GM12878 (cell line): ENCODE measurements around the gene FREY1. TPM values are rescaled to one million over a fixed set of nuclear protein-coding genes. Genes with fewer than 3 reads are reported as not detected.

Source experiments
- ATAC-seq: fragments of 200-7000 bp; cut with Tn5 transposase; 3 replicates; pipeline ENCODE4 v1.9.1; 2020; ENCODE audit warnings: mild to moderate bottlenecking, moderate library complexity
- BruUV-seq: library from RNA; stranded (reverse); fragments of 400-500 nt; replicated peaks from 2 replicates; lab custom pipeline; 2021; lab: Mats Ljungman, UMichigan
- CTCF ChIA-PET: fragments of 300-600 bp; sonication (Branson Sonifier 250); formaldehyde crosslinking; extraction: SDS; loops from one replicate; lab custom pipeline; 2021; ENCODE audit warnings: inconsistent platforms; lab: Yijun Ruan, JAX
- POLR2A ChIA-PET: fragments of 350-600 bp; formaldehyde crosslinking; extraction: SDS; loops from one replicate; lab custom pipeline; 2021; ENCODE audit warnings: inconsistent platforms; lab: Charles Lee
- RAD21 ChIA-PET: fragments of 300-600 bp; sonication (Branson Sonifier 250); formaldehyde crosslinking; loops from one replicate; lab custom pipeline; 2023; ENCODE audit warnings: antibody characterized with exemption; ENCODE audit not compliant: unreplicated experiment; lab: Charles Lee
- SMC1A ChIA-PET: fragments of 300-600 bp; sonication (Branson Sonifier 250); formaldehyde crosslinking; loops from one replicate; lab custom pipeline; 2023; ENCODE audit not compliant: unreplicated experiment, uncharacterized antibody; lab: Charles Lee
- DNase-seq: peaks from one replicate; pipeline ENCODE4 v3.0.0-alpha.2; 2011; ENCODE audit warnings: low read depth, low spot score
- FAIRE-seq: peaks from 3 replicates; lab custom pipeline; 2011; peaks lifted over from hg19 to GRCh38; lab: Jason Lieb, UNC
- H2AFZ ChIP-seq: 2 replicates; pipeline ENCODE4 v1.6.0; 2011; ENCODE audit warnings: low read depth, low read length, control low read depth; ENCODE audit not compliant: control insufficient read depth
- H3K27ac ChIP-seq: 2 replicates; pipeline ENCODE4 v1.5.1; 2011; ENCODE audit warnings: control low read depth; ENCODE audit not compliant: control insufficient read depth, insufficient read depth
- H3K27me3 ChIP-seq, 2 experiments: replicated peaks in 1 of 2; 2 replicates each; pipeline versions ENCODE4 v1.6.0 to v1.6.1; 2011; ENCODE audit warnings: low read length in 1 of 2; ENCODE audit not compliant: control insufficient read depth in 2 of 2, insufficient read depth in 2 of 2
- H3K36me3 ChIP-seq, 2 experiments: 2 replicates each; pipeline ENCODE4 v1.5.1; 2011; ENCODE audit warnings: low read length in 1 of 2; ENCODE audit not compliant: control insufficient read depth in 2 of 2, insufficient read depth in 2 of 2
- H3K4me1 ChIP-seq: 2 replicates; pipeline ENCODE4 v1.6.1; 2011; ENCODE audit warnings: mild to moderate bottlenecking, low read length, moderate library complexity, mixed read lengths; ENCODE audit not compliant: control insufficient read depth, insufficient read depth
- H3K4me2 ChIP-seq: 2 replicates; pipeline ENCODE4 v1.6.0; 2011; ENCODE audit warnings: control low read depth; ENCODE audit not compliant: control insufficient read depth, insufficient read depth
- H3K4me3 ChIP-seq: fragments of 200-600 bp; sonication (generic); 2 replicates; pipeline ENCODE4 v1.5.1; 2016
- H3K79me2 ChIP-seq: 2 replicates; pipeline ENCODE4 v1.6.0; 2011; ENCODE audit warnings: low read length; ENCODE audit not compliant: control insufficient read depth, insufficient read depth
- H3K9ac ChIP-seq: 2 replicates; pipeline ENCODE4 v1.8.0; 2011; ENCODE audit warnings: low read length, control low read depth, mixed read lengths; ENCODE audit not compliant: control insufficient read depth, insufficient read depth
- H3K9me3 ChIP-seq: replicated peaks from 3 replicates; pipeline ENCODE4 v1.5.1; 2011; ENCODE audit warnings: mild to moderate bottlenecking, low read length; ENCODE audit not compliant: control insufficient read depth, insufficient read depth
- H4K20me1 ChIP-seq: 2 replicates; pipeline ENCODE4 v1.6.0; 2011; ENCODE audit not compliant: control insufficient read depth, insufficient read depth
- BHLHE40 ChIP-seq, 2 experiments: fragments of 450-650 bp in 1 of 2; IDR thresholded peaks; 2 replicates each; pipeline ENCODE4 v1.6.1; 2011 to 2017; ENCODE audit warnings: low read depth in 2 of 2, borderline replicate concordance in 1 of 2, improper control_type of control experiment in 1 of 2, low read length in 1 of 2, mild to moderate bottlenecking in 1 of 2
- CHD4 ChIP-seq: fragments of 200-600 bp; sonication (generic); IDR thresholded peaks from 2 replicates; pipeline ENCODE4 v1.6.1; 2016; ENCODE audit warnings: mild to moderate bottlenecking
- FOS ChIP-seq: IDR thresholded peaks from 3 replicates; pipeline ENCODE4 v1.6.1; 2011; ENCODE audit warnings: borderline replicate concordance; ENCODE audit not compliant: insufficient read length; ENCODE audit errors: extremely low read depth
- MXI1 ChIP-seq: fragments of 150-350 bp; IDR thresholded peaks from 2 replicates; pipeline ENCODE4 v1.6.1; 2011; ENCODE audit warnings: low read depth, mild to moderate bottlenecking, inconsistent platforms, low read length, improper control_type of control experiment
- NBN ChIP-seq: fragments of 450-650 bp; IDR thresholded peaks from 2 replicates; pipeline ENCODE4 v1.6.1; 2016
- SPI1 ChIP-seq: IDR thresholded peaks from 2 replicates; pipeline ENCODE4 v1.6.1; 2011; ENCODE audit warnings: low read depth, mild to moderate bottlenecking, low read length, moderate library complexity, borderline replicate concordance; ENCODE audit not compliant: insufficient read depth
- SRF ChIP-seq, 2 experiments: IDR thresholded peaks; 2 replicates each; pipeline ENCODE4 v1.6.1; 2011; ENCODE audit warnings: low read depth in 2 of 2, low read length in 2 of 2, mild to moderate bottlenecking in 1 of 2, moderate library complexity in 1 of 2
- ZBED1 ChIP-seq: IDR thresholded peaks from 2 replicates; pipeline ENCODE4 v1.6.1; 2016; ENCODE audit warnings: borderline replicate concordance
- whole genome bisulfite sequencing: methylation state at CpG from one replicate; pipeline ENCODE4 v1.1.6; 2016; ENCODE audit warnings: low lambda C conversion rate; ENCODE audit not compliant: insufficient replicate concordance, insufficient coverage; ENCODE audit errors: missing lambda C conversion rate; 5-methylcytosine and 5-hydroxymethylcytosine counted together
- in situ Hi-C: fragments of 300-500 bp; cut with MboI; formaldehyde crosslinking; loops from 9 replicates; pipeline ENCODE4 v1.14.3; 2018; ENCODE audit warnings: mixed read lengths
- intact Hi-C: fragments of 100-400 bp; cut with micrococcal nuclease; formaldehyde crosslinking; loops from one replicate; pipeline ENCODE4 v1.14.2; 2022; ENCODE audit not compliant: unreplicated experiment
- polyA plus RNA-seq, 11 experiments: library from polyadenylated mRNA; depleted of rRNA in 4 of 11; unstranded in 6 of 11; stranded (reverse) in 5 of 11; fragments of >200 nt; fragmentation: Nextera tagmentation in 4 of 11; fragmentation: Illumina TruSeq in 1 of 11; extraction: Ambion mirVana in 4 of 11; extraction: Trizol in 1 of 11; gene quantifications; 1 replicate in 1 of 11; 2 replicates in 10 of 11; pipeline versions ENCODE4 v1.2.1 to v1.2.3, GENCODE V29; 2011 to 2016; ENCODE audit warnings: inconsistent platforms in 2 of 11, missing spikeins in 2 of 11, low read depth in 1 of 11
- total RNA-seq, 4 experiments: library from RNA; depleted of rRNA in 3 of 4; stranded (reverse); fragments of >200 nt in 3 of 4; fragmentation: Illumina TruSeq in 1 of 4; extraction: Trizol in 1 of 4; gene quantifications; 2 replicates each; pipeline versions ENCODE4 v1.2.1 to v1.2.3, GENCODE V29; 2013 to 2021
- TF ChIP-seq, protein P1 (sequence below): IDR thresholded peaks from 2 replicates; pipeline ENCODE4 v1.6.1; 2012; ENCODE audit warnings: low read length, inconsistent platforms
- TF ChIP-seq, protein P2 (sequence below): IDR thresholded peaks from 2 replicates; pipeline ENCODE4 v1.6.1; 2011; ENCODE audit warnings: low read depth, mild to moderate bottlenecking, low read length, moderate library complexity, borderline replicate concordance; ENCODE audit errors: extremely low read depth
- TF ChIP-seq, protein P3 (sequence below): fragments of 450-650 bp; IDR thresholded peaks from 2 replicates; pipeline ENCODE4 v1.6.1; 2016; ENCODE audit warnings: mild to moderate bottlenecking
- TF ChIP-seq, protein P4 (sequence below): fragments of 450-650 bp; conservative IDR thresholded peaks from 2 replicates; pipeline ENCODE4 v1.6.1; 2017; ENCODE audit warnings: mild to moderate bottlenecking, moderate library complexity
- TF ChIP-seq, protein P5 (sequence below): fragments of 450-650 bp; IDR thresholded peaks from 2 replicates; pipeline ENCODE4 v1.6.1; 2017; ENCODE audit warnings: mild to moderate bottlenecking, moderate library complexity

The FREY1 gene
- total and polyA plus RNA-seq, 10 of the 15 experiments (the other 5 are each of a cell fraction or from before 2014, with no cell fraction given) = 0.13 to 1.7 (median 0.39) TPM; not detected in 3

DNA sequence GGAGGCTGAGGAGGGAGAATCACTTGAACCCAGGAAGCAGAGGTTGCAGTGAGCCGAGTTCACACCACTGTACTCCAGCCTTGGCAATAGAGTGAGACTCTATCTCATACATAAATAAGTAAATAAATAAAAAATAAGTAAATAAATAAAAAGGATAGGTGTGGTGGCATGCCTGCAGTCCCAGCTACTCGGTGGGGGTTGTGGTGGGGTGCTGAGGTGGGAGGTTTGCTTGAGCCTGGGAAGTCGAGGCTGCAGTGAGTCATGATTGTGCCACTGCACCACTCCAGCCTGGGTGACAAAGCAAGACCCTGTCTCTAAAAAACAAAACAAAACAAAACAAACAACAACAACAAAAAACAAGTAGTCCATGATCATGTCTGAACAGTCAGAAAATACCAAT lies 18.5 kb upstream of the FREY1 start:
- ChIA-PET CTCF (interaction anchor here (0.8 kb wide), 1 partner anchor 10 kb away, joined by 3 read pairs; no protein-coding TSS in a partner anchor), POLR2A (interaction anchor here (1.1 kb wide), 1 partner anchor 10 kb away, joined by 8 read pairs; no protein-coding TSS in a partner anchor), SMC1A (interaction anchor here (0.6 kb wide), 1 partner anchor 10 kb away, joined by 3 read pairs; no protein-coding TSS in a partner anchor), RAD21 (no interaction called here)
- WGBS = 20% methylated on average over 3 of the region's 3 CpGs
- Histone ChIP-seq H3K9me3 (no peaks in the 10 kb centered on the region; the same call in 2 of the 3 replicates), H3K36me3 (no peaks in the 10 kb centered on the region), H4K20me1 (no peaks in the 10 kb centered on the region), H3K4me1 (peaks cover 13% of the 10 kb centered on the region), H3K4me3 (no peak overlapping the region), H3K79me2 (no peaks in the 10 kb centered on the region), H3K4me2 (no peak overlapping the region), H3K27me3 (peaks cover 6 to 18% of the 10 kb centered on the region in 2 experiments; a peak in 3 of 4 replicates), H3K9ac (no peak overlapping the region), H3K27ac (no peak overlapping the region), H2AFZ (no peak overlapping the region)
- in situ Hi-C loops (no loop called here), intact Hi-C loops (no loop called here)
- BruUV-seq = no TSS peak
- no peak for FAIRE-seq
- DNase-seq = no peak
- ATAC-seq = no peak
- TF ChIP-seq, protein P1, sequence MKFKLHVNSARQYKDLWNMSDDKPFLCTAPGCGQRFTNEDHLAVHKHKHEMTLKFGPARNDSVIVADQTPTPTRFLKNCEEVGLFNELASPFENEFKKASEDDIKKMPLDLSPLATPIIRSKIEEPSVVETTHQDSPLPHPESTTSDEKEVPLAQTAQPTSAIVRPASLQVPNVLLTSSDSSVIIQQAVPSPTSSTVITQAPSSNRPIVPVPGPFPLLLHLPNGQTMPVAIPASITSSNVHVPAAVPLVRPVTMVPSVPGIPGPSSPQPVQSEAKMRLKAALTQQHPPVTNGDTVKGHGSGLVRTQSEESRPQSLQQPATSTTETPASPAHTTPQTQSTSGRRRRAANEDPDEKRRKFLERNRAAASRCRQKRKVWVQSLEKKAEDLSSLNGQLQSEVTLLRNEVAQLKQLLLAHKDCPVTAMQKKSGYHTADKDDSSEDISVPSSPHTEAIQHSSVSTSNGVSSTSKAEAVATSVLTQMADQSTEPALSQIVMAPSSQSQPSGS = no peak
- no peak for TF ChIP-seq SRF (IDR thresholded peaks at IDR 0.05; ENCODE audit: low read depth in 2 of 2, low read length in 2 of 2)
- no peak for TF ChIP-seq BHLHE40 (IDR thresholded peaks at IDR 0.05; ENCODE audit: borderline replicate concordance in 1 of 2, low read depth in 2 of 2, low read length in 1 of 2)
- no peak for TF ChIP-seq FOS
- TF ChIP-seq ZBED1 = no peak
- TF ChIP-seq, protein P2, sequence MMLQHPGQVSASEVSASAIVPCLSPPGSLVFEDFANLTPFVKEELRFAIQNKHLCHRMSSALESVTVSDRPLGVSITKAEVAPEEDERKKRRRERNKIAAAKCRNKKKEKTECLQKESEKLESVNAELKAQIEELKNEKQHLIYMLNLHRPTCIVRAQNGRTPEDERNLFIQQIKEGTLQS = no peak
- TF ChIP-seq CHD4 = no peak
- TF ChIP-seq MXI1 = no peak
- TF ChIP-seq, protein P3, sequence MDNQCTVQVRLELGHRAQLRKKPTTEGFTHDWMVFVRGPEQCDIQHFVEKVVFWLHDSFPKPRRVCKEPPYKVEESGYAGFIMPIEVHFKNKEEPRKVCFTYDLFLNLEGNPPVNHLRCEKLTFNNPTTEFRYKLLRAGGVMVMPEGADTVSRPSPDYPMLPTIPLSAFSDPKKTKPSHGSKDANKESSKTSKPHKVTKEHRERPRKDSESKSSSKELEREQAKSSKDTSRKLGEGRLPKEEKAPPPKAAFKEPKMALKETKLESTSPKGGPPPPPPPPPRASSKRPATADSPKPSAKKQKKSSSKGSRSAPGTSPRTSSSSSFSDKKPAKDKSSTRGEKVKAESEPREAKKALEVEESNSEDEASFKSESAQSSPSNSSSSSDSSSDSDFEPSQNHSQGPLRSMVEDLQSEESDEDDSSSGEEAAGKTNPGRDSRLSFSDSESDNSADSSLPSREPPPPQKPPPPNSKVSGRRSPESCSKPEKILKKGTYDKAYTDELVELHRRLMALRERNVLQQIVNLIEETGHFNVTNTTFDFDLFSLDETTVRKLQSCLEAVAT = no peak
- TF ChIP-seq SPI1 = no peak
- TF ChIP-seq, protein P4, sequence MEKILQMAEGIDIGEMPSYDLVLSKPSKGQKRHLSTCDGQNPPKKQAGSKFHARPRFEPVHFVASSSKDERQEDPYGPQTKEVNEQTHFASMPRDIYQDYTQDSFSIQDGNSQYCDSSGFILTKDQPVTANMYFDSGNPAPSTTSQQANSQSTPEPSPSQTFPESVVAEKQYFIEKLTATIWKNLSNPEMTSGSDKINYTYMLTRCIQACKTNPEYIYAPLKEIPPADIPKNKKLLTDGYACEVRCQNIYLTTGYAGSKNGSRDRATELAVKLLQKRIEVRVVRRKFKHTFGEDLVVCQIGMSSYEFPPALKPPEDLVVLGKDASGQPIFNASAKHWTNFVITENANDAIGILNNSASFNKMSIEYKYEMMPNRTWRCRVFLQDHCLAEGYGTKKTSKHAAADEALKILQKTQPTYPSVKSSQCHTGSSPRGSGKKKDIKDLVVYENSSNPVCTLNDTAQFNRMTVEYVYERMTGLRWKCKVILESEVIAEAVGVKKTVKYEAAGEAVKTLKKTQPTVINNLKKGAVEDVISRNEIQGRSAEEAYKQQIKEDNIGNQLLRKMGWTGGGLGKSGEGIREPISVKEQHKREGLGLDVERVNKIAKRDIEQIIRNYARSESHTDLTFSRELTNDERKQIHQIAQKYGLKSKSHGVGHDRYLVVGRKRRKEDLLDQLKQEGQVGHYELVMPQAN = no peak
- TF ChIP-seq NBN = no peak
- TF ChIP-seq, protein P5, sequence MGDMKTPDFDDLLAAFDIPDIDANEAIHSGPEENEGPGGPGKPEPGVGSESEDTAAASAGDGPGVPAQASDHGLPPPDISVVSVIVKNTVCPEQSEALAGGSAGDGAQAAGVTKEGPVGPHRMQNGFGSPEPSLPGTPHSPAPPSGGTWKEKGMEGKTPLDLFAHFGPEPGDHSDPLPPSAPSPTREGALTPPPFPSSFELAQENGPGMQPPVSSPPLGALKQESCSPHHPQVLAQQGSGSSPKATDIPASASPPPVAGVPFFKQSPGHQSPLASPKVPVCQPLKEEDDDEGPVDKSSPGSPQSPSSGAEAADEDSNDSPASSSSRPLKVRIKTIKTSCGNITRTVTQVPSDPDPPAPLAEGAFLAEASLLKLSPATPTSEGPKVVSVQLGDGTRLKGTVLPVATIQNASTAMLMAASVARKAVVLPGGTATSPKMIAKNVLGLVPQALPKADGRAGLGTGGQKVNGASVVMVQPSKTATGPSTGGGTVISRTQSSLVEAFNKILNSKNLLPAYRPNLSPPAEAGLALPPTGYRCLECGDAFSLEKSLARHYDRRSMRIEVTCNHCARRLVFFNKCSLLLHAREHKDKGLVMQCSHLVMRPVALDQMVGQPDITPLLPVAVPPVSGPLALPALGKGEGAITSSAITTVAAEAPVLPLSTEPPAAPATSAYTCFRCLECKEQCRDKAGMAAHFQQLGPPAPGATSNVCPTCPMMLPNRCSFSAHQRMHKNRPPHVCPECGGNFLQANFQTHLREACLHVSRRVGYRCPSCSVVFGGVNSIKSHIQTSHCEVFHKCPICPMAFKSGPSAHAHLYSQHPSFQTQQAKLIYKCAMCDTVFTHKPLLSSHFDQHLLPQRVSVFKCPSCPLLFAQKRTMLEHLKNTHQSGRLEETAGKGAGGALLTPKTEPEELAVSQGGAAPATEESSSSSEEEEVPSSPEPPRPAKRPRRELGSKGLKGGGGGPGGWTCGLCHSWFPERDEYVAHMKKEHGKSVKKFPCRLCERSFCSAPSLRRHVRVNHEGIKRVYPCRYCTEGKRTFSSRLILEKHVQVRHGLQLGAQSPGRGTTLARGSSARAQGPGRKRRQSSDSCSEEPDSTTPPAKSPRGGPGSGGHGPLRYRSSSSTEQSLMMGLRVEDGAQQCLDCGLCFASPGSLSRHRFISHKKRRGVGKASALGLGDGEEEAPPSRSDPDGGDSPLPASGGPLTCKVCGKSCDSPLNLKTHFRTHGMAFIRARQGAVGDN = no peak
